Right hindlimb (tissue), 1 donor: ENCODE measurements around the gene RHOF.
A peak's percentile ranks its signal among the peaks of the same experiment; 100 is the strongest.

Experiments
- DNase-seq: peaks from one replicate; pipeline ENCODE4 v3.0.0-alpha.2; 2018

The RHOF gene, protein sequence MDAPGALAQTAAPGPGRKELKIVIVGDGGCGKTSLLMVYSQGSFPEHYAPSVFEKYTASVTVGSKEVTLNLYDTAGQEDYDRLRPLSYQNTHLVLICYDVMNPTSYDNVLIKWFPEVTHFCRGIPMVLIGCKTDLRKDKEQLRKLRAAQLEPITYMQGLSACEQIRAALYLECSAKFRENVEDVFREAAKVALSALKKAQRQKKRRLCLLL

DNA sequence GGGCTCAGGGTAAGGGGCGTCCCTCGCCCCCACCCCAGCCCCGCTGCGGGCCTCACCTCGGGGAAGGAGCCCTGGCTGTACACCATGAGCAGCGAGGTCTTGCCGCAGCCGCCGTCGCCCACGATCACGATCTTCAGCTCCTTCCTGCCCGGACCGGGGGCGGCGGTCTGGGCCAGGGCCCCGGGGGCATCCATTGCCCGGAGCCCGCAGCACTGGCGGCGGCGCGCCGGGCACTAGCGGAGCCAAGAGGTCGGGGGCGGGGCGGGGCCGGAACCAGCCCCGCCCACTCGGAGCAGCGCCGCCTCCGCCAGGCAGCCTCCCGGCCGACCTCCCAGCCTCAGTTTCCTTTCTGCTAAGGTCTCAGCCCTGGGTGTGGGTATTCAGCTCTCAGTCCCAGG is at the start of gene RHOF:
RHOF (minus strand) TSS at position 249 of the 398 bp plus-strand sequence; CDS start at position 194, 55 bp downstream.
- no peak for DNase-seq

GRCh38 chr12:121839993-121840761 is 46.7 kb upstream of the RHOF start:
- DNase-seq: no peak

DNA sequence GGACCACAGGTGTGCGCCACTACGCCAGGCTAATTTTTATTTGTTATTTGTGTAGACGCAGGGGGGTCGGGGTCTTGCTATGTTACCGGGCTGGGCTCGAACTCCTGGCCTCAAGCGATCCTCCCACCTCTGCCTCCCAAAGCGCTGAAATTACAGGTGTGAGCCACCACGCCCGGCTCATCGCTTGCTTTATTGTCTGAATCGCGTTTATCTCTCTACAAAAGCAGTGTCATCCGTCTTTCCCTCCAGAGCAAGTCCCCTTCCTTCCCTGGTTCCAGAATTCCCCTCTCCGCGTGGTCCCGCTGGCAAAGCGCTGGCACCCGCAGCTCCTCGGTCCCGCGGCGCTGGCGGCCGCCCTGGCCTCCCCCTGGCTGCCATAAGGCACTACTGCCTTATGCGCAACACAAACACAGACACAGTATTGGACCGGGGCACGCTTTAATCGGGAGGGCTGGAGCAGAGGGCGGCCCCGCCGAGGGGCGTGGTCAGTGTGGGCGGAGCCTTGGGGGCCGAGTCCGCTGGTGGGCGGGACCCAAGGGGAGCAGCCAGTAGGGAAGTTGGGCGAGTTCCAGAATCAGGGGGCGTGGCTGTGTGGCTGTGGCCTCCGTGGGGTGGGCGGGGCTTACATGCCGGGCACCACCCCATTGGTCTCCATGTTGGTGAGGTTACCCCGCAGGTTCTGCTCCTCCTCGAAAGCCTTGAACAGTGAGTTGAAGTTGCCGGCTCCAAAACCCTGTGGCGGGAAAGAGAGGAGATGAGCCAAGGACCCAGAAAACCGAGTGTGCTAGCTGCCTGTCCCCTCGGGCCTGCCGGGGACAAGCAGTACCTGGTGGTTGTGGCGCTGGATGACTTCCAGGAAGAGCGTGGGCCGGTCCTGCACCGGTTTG is 45.9 kb upstream of the RHOF start:
- peak; percentile 96 for DNase-seq

- no peak for DNase-seq
Measured at GRCh38 chr12:121838126-121838525, 44.6 kb upstream of the RHOF start.

- DNase-seq: no peak
Measured at GRCh38 chr12:121837680-121838079, 44.2 kb upstream of the RHOF start.

GRCh38 chr12:121831571-121832245 is 38.2 kb upstream of the RHOF start:
- DNase-seq: no peak

- DNase-seq: no peak
Measured at GRCh38 chr12:121830588-121831265, 37.2 kb upstream of the RHOF start.

DNA sequence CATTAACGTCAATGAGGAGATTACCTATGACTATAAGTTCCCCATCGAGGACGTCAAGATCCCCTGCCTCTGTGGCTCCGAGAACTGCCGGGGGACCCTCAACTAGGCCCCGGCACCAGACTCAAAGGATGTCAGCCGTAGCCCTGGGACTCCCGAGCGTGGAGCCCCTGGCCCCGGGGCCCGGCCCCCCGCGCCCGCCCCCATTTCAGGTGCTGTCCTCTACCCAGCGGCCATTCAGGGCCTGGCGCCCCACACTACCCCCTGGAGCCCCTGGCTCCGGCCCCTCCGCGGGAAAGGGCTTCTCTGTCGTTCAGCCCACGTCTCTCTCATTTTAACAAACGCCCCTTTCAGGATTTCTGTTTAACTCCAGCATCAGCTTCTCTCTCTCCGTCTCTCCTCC is 36.6 kb upstream of the RHOF start:
- no peak for DNase-seq

GRCh38 chr12:121829250-121829918 is 35.9 kb upstream of the RHOF start:
- DNase-seq: no peak

GRCh38 chr12:121828826-121829225 is 35.3 kb upstream of the RHOF start:
- DNase-seq: no peak

DNA sequence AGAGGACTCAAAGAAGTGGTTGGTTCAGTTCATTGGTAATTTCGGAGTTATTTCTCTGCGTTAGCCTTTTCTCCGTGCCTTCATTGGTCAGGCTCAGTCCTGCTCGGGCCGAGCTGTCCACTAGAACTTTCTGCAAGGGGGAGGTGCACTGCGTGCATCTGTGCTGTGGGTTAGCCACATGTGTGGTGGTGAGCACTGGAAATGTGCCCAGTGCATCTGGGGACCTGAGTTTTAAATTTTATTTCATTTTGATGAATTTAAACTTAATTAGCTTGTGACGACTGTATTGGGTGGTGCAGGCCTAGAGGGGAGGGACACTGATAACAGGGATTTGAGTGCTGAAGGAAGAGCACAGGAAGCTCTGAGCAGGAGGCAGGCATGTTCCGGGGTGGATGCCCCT is 34.8 kb upstream of the RHOF start:
- no peak for DNase-seq

DNA sequence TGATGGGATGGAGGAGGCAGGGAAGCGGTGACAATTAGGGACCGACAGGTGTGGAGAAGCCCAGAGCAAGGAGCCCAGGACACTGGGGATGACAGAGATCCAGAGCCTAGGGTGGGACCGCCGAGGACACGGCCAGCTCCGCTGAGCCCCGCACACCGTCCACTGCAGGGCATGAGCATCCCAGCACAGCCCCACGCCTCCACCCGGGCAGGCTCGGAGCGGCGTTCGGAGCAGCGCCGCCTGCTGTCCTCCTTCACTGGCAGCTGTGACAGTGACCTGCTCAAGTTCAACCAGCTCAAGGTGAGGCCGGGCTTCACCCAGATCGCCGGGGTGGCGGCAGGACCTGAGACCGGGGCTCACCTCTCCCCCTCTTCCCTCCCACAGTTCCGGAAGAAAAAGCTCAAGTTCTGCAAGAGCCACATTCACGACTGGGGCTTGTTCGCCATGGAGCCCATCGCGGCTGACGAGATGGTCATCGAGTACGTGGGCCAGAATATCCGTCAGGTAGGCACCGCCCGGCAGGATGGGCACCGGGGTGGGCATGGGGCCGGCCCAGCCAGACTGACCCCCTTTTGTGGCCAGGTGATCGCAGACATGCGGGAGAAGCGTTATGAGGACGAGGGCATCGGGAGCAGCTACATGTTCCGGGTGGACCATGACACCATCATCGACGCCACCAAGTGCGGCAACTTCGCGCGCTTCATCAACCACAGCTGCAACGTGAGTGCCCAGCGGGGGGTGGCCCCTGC is 34.0 kb upstream of the RHOF start:
- DNase-seq: no peak

- DNase-seq: no peak
Measured at GRCh38 chr12:121826318-121827150, 33.0 kb upstream of the RHOF start.

DNA sequence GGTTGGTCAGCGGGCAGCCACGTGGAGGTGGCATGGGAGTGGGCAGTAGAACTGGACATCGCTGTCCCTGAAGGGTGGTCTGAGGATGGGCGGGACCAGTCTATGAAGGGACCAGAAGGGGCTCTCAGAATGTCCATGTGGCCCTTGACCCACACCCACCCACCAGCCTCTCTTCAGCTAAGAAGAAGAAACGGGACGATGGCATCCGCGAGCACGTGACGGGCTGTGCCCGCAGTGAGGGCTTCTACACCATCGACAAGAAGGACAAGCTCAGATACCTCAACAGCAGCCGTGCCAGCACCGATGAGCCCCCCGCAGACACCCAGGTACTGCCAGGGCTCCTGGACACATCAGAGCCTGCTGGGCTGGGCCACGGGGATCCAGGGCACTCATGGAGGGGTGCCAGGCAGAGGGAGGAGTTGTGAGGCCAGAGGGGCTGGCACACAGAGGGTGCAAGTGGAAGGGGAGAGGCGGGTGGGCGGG is 31.6 kb upstream of the RHOF start:
- no peak for DNase-seq

DNA sequence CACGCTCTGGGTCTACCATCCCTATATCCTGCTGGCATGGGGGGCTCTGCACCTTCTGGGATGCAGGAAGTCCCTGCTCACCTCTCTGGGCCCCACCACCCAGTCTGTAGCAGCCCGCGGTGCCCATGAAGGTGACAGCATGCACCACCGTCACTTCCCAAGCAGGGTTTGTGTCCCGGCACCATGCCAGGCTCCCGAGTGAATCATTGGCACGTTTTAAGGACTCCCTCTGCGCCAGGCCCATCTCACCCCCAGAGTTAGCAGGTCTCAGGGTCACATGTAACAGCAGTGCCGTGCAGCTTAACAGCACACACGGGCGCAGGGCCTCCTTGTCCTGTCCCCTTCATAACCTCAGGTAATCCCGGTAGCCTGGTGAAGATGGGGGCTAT is 30.2 kb upstream of the RHOF start:
- no peak for DNase-seq

DNA sequence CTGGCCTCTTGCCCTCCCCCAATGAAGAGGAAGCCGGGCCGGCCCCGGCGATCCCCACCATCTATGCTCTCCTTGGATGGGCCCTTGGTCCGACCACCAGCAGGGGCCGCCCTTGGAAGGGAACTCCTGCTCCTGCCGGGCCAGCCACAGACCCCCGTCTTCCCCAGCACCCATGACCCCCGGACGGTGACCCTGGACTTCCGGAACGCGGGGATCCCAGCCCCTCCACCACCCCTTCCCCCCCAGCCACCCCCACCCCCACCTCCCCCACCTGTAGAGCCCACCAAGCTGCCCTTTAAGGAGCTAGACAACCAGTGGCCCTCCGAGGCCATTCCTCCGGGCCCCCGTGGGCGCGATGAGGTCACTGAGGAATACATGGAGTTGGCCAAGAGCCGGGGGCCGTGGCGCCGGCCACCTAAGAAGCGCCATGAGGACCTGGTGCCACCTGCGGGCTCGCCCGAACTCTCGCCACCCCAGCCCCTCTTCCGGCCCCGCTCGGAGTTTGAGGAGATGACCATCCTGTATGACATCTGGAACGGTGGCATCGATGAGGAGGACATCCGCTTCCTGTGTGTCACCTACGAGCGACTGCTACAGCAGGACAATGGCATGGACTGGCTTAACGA is 29.7 kb upstream of the RHOF start:
- no peak for DNase-seq

GRCh38 chr12:121822393-121823100 is 29.1 kb upstream of the RHOF start:
- no peak for DNase-seq

GRCh38 chr12:121820056-121820455 is 26.6 kb upstream of the RHOF start:
- DNase-seq: no peak
